Keratinocyte (primary cell): Measurements from ENCODE around the gene GFY. TPM values are rescaled to one million over a fixed set of nuclear protein-coding genes. Genes with fewer than 3 reads are reported as not detected.
"Not testable (repeated sequence)": the region's sequence is repeated elsewhere in the genome, so short reads cannot be mapped to it uniquely, and the experiment has no call there.

Source experiments
- DNase-seq: peaks from one replicate; pipeline ENCODE4 v3.0.0-alpha.2; 2011; ENCODE audit warnings: low read depth, missing footprints, low spot score
- FAIRE-seq: peaks from 2 replicates; lab custom pipeline; 2011; peaks lifted over from hg19 to GRCh38; lab: Jason Lieb, UNC
- H2AFZ ChIP-seq: 2 replicates; pipeline ENCODE4 v1.6.0; 2012; ENCODE audit warnings: low read length, control low read depth, inconsistent platforms; ENCODE audit not compliant: control insufficient read depth
- H3K27ac ChIP-seq: 2 replicates; pipeline ENCODE4 v1.5.1; 2011; ENCODE audit warnings: low read length; ENCODE audit not compliant: control insufficient read depth, insufficient read depth
- H3K27me3 ChIP-seq: 3 replicates; pipeline ENCODE4 v1.6.0; 2011; ENCODE audit warnings: low read length; ENCODE audit not compliant: control insufficient read depth, insufficient read depth; ENCODE audit errors: extremely low read depth
- H3K36me3 ChIP-seq, 2 experiments: 2 replicates in 1 of 2; 3 replicates in 1 of 2; pipeline ENCODE4 v1.5.1; 2011; ENCODE audit warnings: low read length in 2 of 2, mild to moderate bottlenecking in 1 of 2; ENCODE audit not compliant: control insufficient read depth in 2 of 2, insufficient read depth in 2 of 2; ENCODE audit errors: extremely low read depth in 1 of 2
- H3K4me1 ChIP-seq: 3 replicates; pipeline ENCODE4 v1.5.1; 2011; ENCODE audit warnings: low read length; ENCODE audit not compliant: control insufficient read depth, insufficient read depth; ENCODE audit errors: extremely low read depth
- H3K4me2 ChIP-seq: 3 replicates; pipeline ENCODE4 v1.6.0; 2011; ENCODE audit warnings: low read depth, low read length; ENCODE audit not compliant: control insufficient read depth, insufficient read depth; ENCODE audit errors: extremely low read depth
- H3K4me3 ChIP-seq, 3 experiments: fragments of 200-600 bp in 1 of 3; sonication (generic) in 1 of 3; 2 replicates in 2 of 3; 3 replicates in 1 of 3; pipeline ENCODE4 v1.5.1; 2011 to 2016; ENCODE audit warnings: low read length in 3 of 3, mild to moderate bottlenecking in 3 of 3, control low read depth in 2 of 3, inconsistent platforms in 1 of 3, low read depth in 1 of 3, mixed read lengths in 1 of 3, mixed run types in 1 of 3, moderate library complexity in 1 of 3; ENCODE audit not compliant: control insufficient read depth in 2 of 3, insufficient read depth in 2 of 3; ENCODE audit errors: extremely low read depth in 1 of 3
- H3K79me2 ChIP-seq: 2 replicates; pipeline ENCODE4 v1.6.0; 2012; ENCODE audit warnings: low read length; ENCODE audit not compliant: control insufficient read depth, insufficient read depth
- H3K9ac ChIP-seq: 3 replicates; pipeline ENCODE4 v1.6.0; 2011; ENCODE audit warnings: low read length; ENCODE audit not compliant: control insufficient read depth, insufficient read depth; ENCODE audit errors: extremely low read depth
- H3K9me1 ChIP-seq: 3 replicates; pipeline ENCODE4 v1.6.0; 2011; ENCODE audit warnings: low read length; ENCODE audit not compliant: control insufficient read depth, insufficient read depth; ENCODE audit errors: extremely low read depth
- H3K9me3 ChIP-seq: 2 replicates; pipeline ENCODE4 v1.5.1; 2012; ENCODE audit warnings: low read depth, low read length; ENCODE audit not compliant: control insufficient read depth
- H4K20me1 ChIP-seq: 3 replicates; pipeline ENCODE4 v1.6.0; 2011; ENCODE audit warnings: low read length; ENCODE audit not compliant: control insufficient read depth, insufficient read depth; ENCODE audit errors: extremely low read depth
- CTCF ChIP-seq, 3 experiments: IDR thresholded peaks in 1 of 3; conservative IDR thresholded peaks in 1 of 3; optimal IDR thresholded peaks in 1 of 3; 2 replicates in 2 of 3; 3 replicates in 1 of 3; pipeline versions ENCODE3 to v1.5.1; 2011; ENCODE audit warnings: low read length in 3 of 3, mild to moderate bottlenecking in 3 of 3, moderate library complexity in 2 of 3, control low read depth in 1 of 3, inconsistent platforms in 1 of 3; ENCODE audit not compliant: insufficient read depth in 2 of 3; ENCODE audit errors: extremely low read depth in 1 of 3
- EZH2 ChIP-seq: IDR thresholded peaks from one replicate; pipeline ENCODE4 v1.6.1; 2012; ENCODE audit warnings: inconsistent platforms, mild to moderate bottlenecking, low read length, moderate library complexity
- dilution Hi-C: fragments of 300-500 bp; cut with MboI; formaldehyde crosslinking; loops from one replicate; pipeline ENCODE4 v1.7.0; 2020; ENCODE audit warnings: low sequenced_read_pairs; ENCODE audit not compliant: extremely low pct_ligation_motif_present
- polyA plus RNA-seq, 5 experiments: library from polyadenylated mRNA; depleted of rRNA in 3 of 5; stranded (reverse) in 3 of 5; stranded (forward) in 1 of 5; unstranded in 1 of 5; fragments of >200 nt; gene quantifications; 1 replicate in 1 of 5; 2 replicates in 3 of 5; 3 replicates in 1 of 5; pipeline versions ENCODE4 v1.2.1 to v1.2.3, GENCODE V29; 2011 to 2012; ENCODE audit warnings: missing spikeins in 2 of 5, low read depth in 1 of 5, low replicate concordance in 1 of 5

The GFY gene
- polyA plus RNA-seq, 1 donor (not counting 4 experiments of a cell fraction or from before 2014, with no cell fraction given): not detected

GRCh38 chr19:49442771-49443365 is 17.7 kb downstream of the GFY start:
- Histone ChIP-seq H3K27ac (peak overlapping the region; percentile 13), H3K4me3 (peak overlapping the region; percentile 53 to 79 (median 65)), H4K20me1 (no peaks in the 10 kb centered on the region), H3K4me1 (peaks cover 7% of the 10 kb centered on the region), H3K9me1 (no peaks in the 10 kb centered on the region), H3K79me2 (no peaks in the 10 kb centered on the region), H3K4me2 (peak overlapping the region; percentile 82), H3K27me3 (peaks cover 46% of the 10 kb centered on the region), H3K9ac (peak overlapping the region; percentile 79), H3K9me3 (no peaks in the 10 kb centered on the region), H3K36me3 (peaks cover 0 to 5% of the 10 kb centered on the region in 2 experiments), H2AFZ (peak overlapping the region; percentile 95)
- no peak for TF ChIP-seq CTCF (optimal IDR thresholded peaks at IDR 0.05 in 1 of 3, IDR thresholded peaks at IDR 0.05 in 1 of 3, conservative IDR thresholded peaks at IDR 0.05 in 1 of 3; ENCODE audit: extremely low read depth in 1 of 3, insufficient read depth in 2 of 3, low read length in 3 of 3)
- TF ChIP-seq EZH2: no peak
- DNase-seq: peak; percentile 69
- dilution Hi-C loops: no loop called here
- FAIRE-seq: no peak

GRCh38 chr19:49443366-49444099 is 18.3 kb downstream of the GFY start:
- TF ChIP-seq CTCF (optimal IDR thresholded peaks at IDR 0.05 in 1 of 3, IDR thresholded peaks at IDR 0.05 in 1 of 3, conservative IDR thresholded peaks at IDR 0.05 in 1 of 3; ENCODE audit: extremely low read depth in 1 of 3, insufficient read depth in 2 of 3, low read length in 3 of 3): peak; percentile 54 to 98 (median 83)
- TF ChIP-seq EZH2: no peak
- H3K4me2 ChIP-seq: peak overlapping the region; percentile 82
- dilution Hi-C loops: no loop called here
- no peaks in the 10 kb centered on the region for H4K20me1 ChIP-seq
- peak overlapping the region; percentile 13 for H3K27ac ChIP-seq
- DNase-seq (peak; percentile 73), FAIRE-seq (peak; percentile 49)
- peak overlapping the region; percentile 53 to 79 (median 65) for H3K4me3 ChIP-seq
- no peaks in the 10 kb centered on the region for H3K79me2 ChIP-seq
- H3K9ac ChIP-seq: peak overlapping the region; percentile 79
- no peaks in the 10 kb centered on the region for H3K9me1 ChIP-seq
- peaks cover 7% of the 10 kb centered on the region for H3K4me1 ChIP-seq
- no peaks in the 10 kb centered on the region for H3K9me3 ChIP-seq
- H2AFZ ChIP-seq: peak overlapping the region; percentile 95
- H3K27me3 ChIP-seq: peaks cover 39% of the 10 kb centered on the region
- peaks cover 0 to 9% of the 10 kb centered on the region in 2 experiments for H3K36me3 ChIP-seq

- H3K27ac ChIP-seq, H3K9ac ChIP-seq, DNase-seq, FAIRE-seq, H3K9me1 ChIP-seq, dilution Hi-C loops, H3K9me3 ChIP-seq, H3K4me1 ChIP-seq, H3K79me2 ChIP-seq, H4K20me1 ChIP-seq: not testable (repeated sequence)
- H3K4me2 ChIP-seq: peak overlapping the region; percentile 82
- H3K27me3 ChIP-seq: peaks cover 33% of the 10 kb centered on the region
- peaks cover 3 to 11% of the 10 kb centered on the region in 2 experiments for H3K36me3 ChIP-seq
- H2AFZ ChIP-seq: peak overlapping the region; percentile 80
- peak overlapping the region in 2 of 3 experiments; percentile 65 to 79 for H3K4me3 ChIP-seq
Observed at GRCh38 chr19:49444100-49444700, 19.0 kb downstream of the GFY start.
